NCI-H82 (cell line): ENCODE data around the gene RYR3.

Experiments
- DNase-seq: peaks from one replicate; lab custom pipeline; 2025; lab: John Stamatoyannopoulos, UW

The RYR3 gene

GRCh38 chr15:33894193-33894592 is 583.4 kb downstream of the RYR3 start:
- DNase-seq = no peak

- no peak for DNase-seq
Observed at GRCh38 chr15:33902043-33902442, 591.3 kb downstream of the RYR3 start.

- no peak for DNase-seq
Observed at GRCh38 chr15:33903661-33904060, 592.9 kb downstream of the RYR3 start.

- no peak for DNase-seq
Observed at GRCh38 chr15:33907326-33907725, 596.6 kb downstream of the RYR3 start.

- no peak for DNase-seq
Observed at GRCh38 chr15:33908406-33908805, 597.6 kb downstream of the RYR3 start.

- no peak for DNase-seq
Observed at GRCh38 chr15:33910741-33911140, 600.0 kb downstream of the RYR3 start.

GRCh38 chr15:33912326-33912725 is 601.6 kb downstream of the RYR3 start:
- DNase-seq = no peak

GRCh38 chr15:33913459-33913858 is 602.7 kb downstream of the RYR3 start:
- no peak for DNase-seq
